H1 (cell line): ENCODE results near the gene ERP29. TPM values are rescaled to one million over a fixed set of nuclear protein-coding genes. Genes with fewer than 3 reads are reported as not detected.

ENCODE experiments used
- CTCF ChIA-PET: fragments of 300-600 bp; sonication (Branson Sonifier 250); formaldehyde crosslinking; loops from one replicate; lab custom pipeline; 2021; ENCODE audit not compliant: partially characterized antibody; lab: Charles Lee
- POLR2A ChIA-PET: fragments of 300-600 bp; sonication (Branson Sonifier 250); formaldehyde crosslinking; loops from one replicate; lab custom pipeline; 2021; ENCODE audit warnings: inconsistent platforms; ENCODE audit not compliant: partially characterized antibody; lab: Charles Lee
- DNase-seq, 2 experiments: peaks; one replicate each; pipeline versions ENCODE4 v3.0.0 to v3.0.0-alpha.2; 2010 to 2022; ENCODE audit warnings: low spot score in 2 of 2, low read depth in 1 of 2, mixed read lengths in 1 of 2
- FAIRE-seq: peaks from 2 replicates; lab custom pipeline; 2011; peaks lifted over from hg19 to GRCh38; lab: Jason Lieb, UNC
- H2AFZ ChIP-seq: 2 replicates; pipeline ENCODE4 v1.8.1; 2012; ENCODE audit warnings: low read length, inconsistent platforms
- H2AK5ac ChIP-seq: 2 replicates; pipeline ENCODE4 v1.6.1; 2013; ENCODE audit warnings: low read depth, low read length
- H2BK120ac ChIP-seq: replicated peaks from 2 replicates; pipeline ENCODE3; 2013; ENCODE audit warnings: low read depth, low read length, inconsistent platforms
- H2BK12ac ChIP-seq: 2 replicates; pipeline ENCODE4 v1.6.1; 2013; ENCODE audit warnings: low read depth, low read length
- H2BK15ac ChIP-seq: 2 replicates; pipeline ENCODE4 v1.6.1; 2013; ENCODE audit warnings: low read length
- H2BK20ac ChIP-seq: 2 replicates; pipeline ENCODE4 v1.6.1; 2013; ENCODE audit warnings: low read length
- H2BK5ac ChIP-seq: 2 replicates; pipeline ENCODE4 v1.6.1; 2013; ENCODE audit warnings: low read depth, low read length
- H3K14ac ChIP-seq: 2 replicates; pipeline ENCODE4 v1.6.1; 2013; ENCODE audit warnings: inconsistent platforms; ENCODE audit not compliant: insufficient read length
- H3K18ac ChIP-seq: 2 replicates; pipeline ENCODE4 v1.6.1; 2013; ENCODE audit warnings: low read length; ENCODE audit errors: extremely low read depth
- H3K23ac ChIP-seq: 2 replicates; pipeline ENCODE4 v1.6.1; 2013; ENCODE audit warnings: inconsistent platforms; ENCODE audit not compliant: insufficient read length
- H3K23me2 ChIP-seq: 2 replicates; pipeline ENCODE4 v1.6.1; 2013; ENCODE audit warnings: low read depth, low read length
- H3K27ac ChIP-seq: 2 replicates; pipeline ENCODE4 v1.6.1; 2011; ENCODE audit warnings: low read depth, low read length, inconsistent platforms
- H3K27me3 ChIP-seq, 4 experiments: replicated peaks in 1 of 4; 1 replicate in 1 of 4; 2 replicates in 3 of 4; pipeline versions ENCODE4 v1.6.1 to v1.8.1; 2011 to 2013; ENCODE audit warnings: low read length in 3 of 4, mild to moderate bottlenecking in 3 of 4, inconsistent platforms in 2 of 4, mixed read lengths in 2 of 4, moderate library complexity in 1 of 4; ENCODE audit not compliant: control insufficient read depth in 3 of 4, insufficient read depth in 3 of 4; ENCODE audit errors: extremely low read depth in 1 of 4
- H3K36me3 ChIP-seq, 4 experiments: 2 replicates each; pipeline versions ENCODE4 v1.6.1 to v1.8.1; 2011 to 2013; ENCODE audit warnings: mild to moderate bottlenecking in 4 of 4, low read length in 3 of 4, moderate library complexity in 2 of 4, control low read depth in 1 of 4, inconsistent platforms in 1 of 4; ENCODE audit not compliant: insufficient read depth in 4 of 4, control insufficient read depth in 2 of 4
- H3K4ac ChIP-seq: replicated peaks from 2 replicates; pipeline ENCODE3; 2013; ENCODE audit warnings: low read length, low read depth, mixed read lengths, inconsistent platforms; ENCODE audit not compliant: insufficient read length
- H3K4me1 ChIP-seq, 4 experiments: replicated peaks in 1 of 4; 1 replicate in 1 of 4; 2 replicates in 3 of 4; pipeline versions ENCODE4 v1.6.1 to v1.8.1; 2011 to 2013; ENCODE audit warnings: low read length in 3 of 4, inconsistent platforms in 2 of 4, mixed read lengths in 1 of 4; ENCODE audit not compliant: insufficient read depth in 4 of 4, control insufficient read depth in 3 of 4
- H3K4me2 ChIP-seq, 2 experiments: 2 replicates each; pipeline versions ENCODE4 v1.6.1 to v1.8.1; 2011 to 2013; ENCODE audit warnings: low read depth in 2 of 2, low read length in 2 of 2, control low read depth in 1 of 2, inconsistent platforms in 1 of 2, mild to moderate bottlenecking in 1 of 2; ENCODE audit not compliant: insufficient read depth in 1 of 2
- H3K4me3 ChIP-seq, 4 experiments: fragments of 200-600, 300-600 bp in 1 of 4; sonication (generic), shearing (Covaris generic), sonication (Bioruptor Twin) in 1 of 4; 2 replicates each; pipeline versions ENCODE4 v1.5.1 to v1.8.1; 2011 to 2016; ENCODE audit warnings: low read length in 4 of 4, low read depth in 3 of 4, control low read depth in 2 of 4, inconsistent platforms in 2 of 4, mild to moderate bottlenecking in 2 of 4, mixed read lengths in 1 of 4, moderate library complexity in 1 of 4; ENCODE audit not compliant: insufficient read depth in 2 of 4; ENCODE audit errors: extremely low read depth in 1 of 4
- H3K56ac ChIP-seq: replicated peaks from 2 replicates; pipeline ENCODE3; 2013; ENCODE audit warnings: low read depth, mild to moderate bottlenecking, mixed read lengths, low read length, inconsistent platforms; ENCODE audit not compliant: insufficient read length
- H3K79me1 ChIP-seq: 2 replicates; pipeline ENCODE4 v1.6.1; 2013; ENCODE audit warnings: low read depth, low read length, control low read depth
- H3K79me2 ChIP-seq, 2 experiments: 2 replicates each; pipeline versions ENCODE4 v1.6.1 to v1.8.1; 2012 to 2013; ENCODE audit warnings: low read length in 2 of 2, mild to moderate bottlenecking in 2 of 2, inconsistent platforms in 1 of 2; ENCODE audit not compliant: insufficient read depth in 2 of 2, control insufficient read depth in 1 of 2
- H3K9ac ChIP-seq, 4 experiments: replicated peaks in 1 of 4; 1 replicate in 1 of 4; 2 replicates in 3 of 4; pipeline versions ENCODE4 v1.6.1 to v1.8.1; 2011 to 2013; ENCODE audit warnings: low read depth in 3 of 4, low read length in 3 of 4, control low read depth in 2 of 4, mild to moderate bottlenecking in 2 of 4, moderate library complexity in 2 of 4, inconsistent platforms in 1 of 4; ENCODE audit errors: extremely low read depth in 1 of 4
- H3K9me3 ChIP-seq, 2 experiments: 2 replicates each; pipeline versions ENCODE4 v1.6.1 to v1.8.1; 2012 to 2013; ENCODE audit warnings: mild to moderate bottlenecking in 2 of 2, moderate library complexity in 2 of 2, control low read depth in 1 of 2, inconsistent platforms in 1 of 2, low read depth in 1 of 2, low read length in 1 of 2, mixed read lengths in 1 of 2; ENCODE audit not compliant: insufficient read depth in 2 of 2
- H4K20me1 ChIP-seq, 2 experiments: replicated peaks in 1 of 2; 2 replicates each; pipeline versions ENCODE3 to v1.8.1; 2011 to 2013; ENCODE audit warnings: inconsistent platforms in 2 of 2, low read length in 2 of 2, mild to moderate bottlenecking in 1 of 2; ENCODE audit not compliant: insufficient read depth in 2 of 2, control insufficient read depth in 1 of 2
- H4K5ac ChIP-seq: 2 replicates; pipeline ENCODE4 v1.6.1; 2013; ENCODE audit warnings: low read length, low read depth, mixed read lengths, inconsistent platforms; ENCODE audit not compliant: insufficient read length
- H4K8ac ChIP-seq: 2 replicates; pipeline ENCODE4 v1.8.0; 2013; ENCODE audit warnings: mild to moderate bottlenecking, moderate library complexity, low read length, inconsistent platforms; ENCODE audit not compliant: insufficient read depth; ENCODE audit errors: extremely low read depth
- H4K91ac ChIP-seq: replicated peaks from 2 replicates; pipeline ENCODE3; 2013; ENCODE audit warnings: low read length, mixed read lengths, inconsistent platforms; ENCODE audit not compliant: insufficient read length
- CHD1 ChIP-seq: IDR thresholded peaks from 2 replicates; pipeline ENCODE4 v1.6.1; 2012; ENCODE audit warnings: low read depth, low read length, improper control_type of control experiment
- CREB1 ChIP-seq: IDR thresholded peaks from 2 replicates; pipeline ENCODE4 v1.6.1; 2012; ENCODE audit warnings: inconsistent platforms
- KDM4A ChIP-seq: IDR thresholded peaks from one replicate; pipeline ENCODE4 v1.7.1; 2012; ENCODE audit warnings: low read depth, mild to moderate bottlenecking, moderate library complexity, low read length, inconsistent platforms; ENCODE audit not compliant: severe bottlenecking
- SAP30 ChIP-seq: fragments of 300-600 bp; sonication (generic); IDR thresholded peaks from 2 replicates; pipeline ENCODE4 v1.7.1; 2012; ENCODE audit warnings: low read length, moderate library complexity, mild to moderate bottlenecking, inconsistent platforms; ENCODE audit not compliant: insufficient read depth, insufficient replicate concordance
- TCF12 ChIP-seq: IDR thresholded peaks from 2 replicates; pipeline ENCODE4 v1.6.1; 2011; ENCODE audit warnings: low read depth, mild to moderate bottlenecking, low read length
- WGBS, 2 experiments: shearing (Covaris generic) in 1 of 2; methylation state at CpG; one replicate each; pipeline versions ENCODE4 v1.1.6 to v1.1.7; 2013 to 2015; ENCODE audit warnings: low lambda C conversion rate in 2 of 2, mixed read lengths in 2 of 2, inconsistent platforms in 1 of 2, low coverage in 1 of 2, missing lambda C conversion rate in 1 of 2; ENCODE audit not compliant: insufficient replicate concordance in 2 of 2, insufficient coverage in 1 of 2, insufficient read length in 1 of 2; ENCODE audit errors: extremely low coverage in 1 of 2, missing lambda C conversion rate in 1 of 2; 5-methylcytosine and 5-hydroxymethylcytosine counted together
- polyA plus RNA-seq, 7 experiments: library from polyadenylated mRNA; depleted of rRNA in 3 of 7; stranded (reverse) in 5 of 7; unstranded in 2 of 7; fragments of >200 nt in 5 of 7; fragments of 200-250 nt in 2 of 7; gene quantifications; 1 replicate in 5 of 7; 2 replicates in 1 of 7; 4 replicates in 1 of 7; pipeline versions ENCODE4 v1.2.1 to v1.2.3, GENCODE V29; 2011 to 2013; ENCODE audit warnings: missing spikeins in 2 of 7, mixed read lengths in 2 of 7
- total RNA-seq: library from RNA; stranded (reverse); fragmentation: NEBNext Ultra II Directional; extraction: Animal tissue kit (Norgen Biotek cat#: 25700); gene quantifications from 2 replicates; pipeline ENCODE4 v1.2.1, GENCODE V29; 2021
- TF ChIP-seq, protein P1 (sequence below): IDR thresholded peaks from 2 replicates; pipeline ENCODE4 v1.6.1; 2012; ENCODE audit warnings: inconsistent platforms

ERP29 gene
- total and polyA plus RNA-seq, 2 of the 8 experiments (the other 6 are each of a cell fraction or from before 2014, with no cell fraction given), result 88.7 to 171 TPM

DNA sequence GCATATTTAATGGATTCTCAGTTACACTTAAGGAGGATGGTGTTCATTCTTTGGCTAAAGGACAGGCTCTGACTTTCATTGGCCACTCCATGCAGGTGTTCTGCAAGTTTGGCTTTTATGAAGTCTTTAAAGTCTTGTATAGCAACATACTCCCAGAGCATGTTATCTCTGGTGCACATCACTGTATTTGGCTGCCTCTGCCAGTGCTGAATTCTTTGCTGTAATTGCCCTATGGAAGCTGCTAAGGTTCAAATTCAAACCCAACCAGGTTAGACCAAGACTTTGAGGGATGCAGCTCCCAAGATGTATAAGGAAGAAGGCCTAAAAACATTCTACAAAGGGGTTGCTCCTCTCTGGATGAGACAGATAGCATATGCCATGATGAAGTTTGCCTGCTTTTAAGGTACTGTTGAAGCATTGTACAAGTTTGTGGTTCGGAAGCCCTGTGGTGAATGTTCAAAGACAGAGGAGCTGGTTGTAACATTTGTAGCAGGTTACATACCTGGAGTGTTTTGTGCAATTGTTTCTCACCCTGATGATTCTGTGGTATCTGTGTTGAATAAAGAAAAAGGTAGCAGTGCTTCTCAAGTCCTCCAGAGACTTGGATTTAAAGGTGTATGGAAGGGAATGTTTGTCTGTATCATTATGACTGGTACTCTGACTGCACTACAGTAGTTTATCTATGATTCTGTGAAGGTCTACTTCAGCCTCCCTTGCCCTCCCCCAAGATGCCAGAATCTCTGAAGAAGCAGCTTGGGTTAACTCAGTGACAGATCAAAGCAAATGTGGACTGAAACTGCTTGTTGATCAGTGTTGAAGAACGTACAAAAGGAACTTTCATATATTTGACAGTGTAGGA is 19.7 kb upstream of the ERP29 start:
- WGBS, 2 experiments, result 89% methylated on average over 2 of the region's 2 CpGs; no CpG with 5 or more reads in 1 of the 2 experiments
- Histone ChIP-seq H3K9ac (no peak overlapping the region), H2BK20ac (no peak overlapping the region), H3K4me1 (no peaks in the 10 kb centered on the region), H2BK15ac (no peak overlapping the region), H2AK5ac (no peak overlapping the region), H2BK5ac (no peak overlapping the region), H3K4me3 (no peak overlapping the region), H4K91ac (no peak overlapping the region), H3K27me3 (no peaks in the 10 kb centered on the region), H3K56ac (no peak overlapping the region), H3K36me3 (no peaks in the 10 kb centered on the region), H2AFZ (no peak overlapping the region), H3K4ac (no peak overlapping the region), H2BK12ac (no peak overlapping the region), H3K27ac (no peak overlapping the region), H4K20me1 (no peaks in the 10 kb centered on the region)
- ChIA-PET POLR2A (interaction anchor here (1.2 to 3.4 kb wide), 2 partner anchors 10 to 20 kb away, joined by 6 to 20 read pairs; partner anchors contain the start of genes ERP29 and TMEM116), CTCF (interaction anchor here (0.9 kb wide), 1 partner anchor 11 kb away, joined by 3 read pairs; no protein-coding TSS in a partner anchor)
- DNase-seq, result no peak
- TF ChIP-seq CREB1, result no peak
- no peak for TF ChIP-seq TCF12
- TF ChIP-seq, protein P1, sequence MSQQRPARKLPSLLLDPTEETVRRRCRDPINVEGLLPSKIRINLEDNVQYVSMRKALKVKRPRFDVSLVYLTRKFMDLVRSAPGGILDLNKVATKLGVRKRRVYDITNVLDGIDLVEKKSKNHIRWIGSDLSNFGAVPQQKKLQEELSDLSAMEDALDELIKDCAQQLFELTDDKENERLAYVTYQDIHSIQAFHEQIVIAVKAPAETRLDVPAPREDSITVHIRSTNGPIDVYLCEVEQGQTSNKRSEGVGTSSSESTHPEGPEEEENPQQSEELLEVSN, result no peak
- no peak for TF ChIP-seq CHD1
- no peak for TF ChIP-seq SAP30
- TF ChIP-seq KDM4A, result no peak
- TF ChIP-seq, all 59 proteins: peak for 0
- Histone ChIP-seq H3K4me2 (no peak overlapping the region), H3K79me2 (no peaks in the 10 kb centered on the region), H2BK120ac (no peak overlapping the region), H3K23ac (no peak overlapping the region), H3K79me1 (no peaks in the 10 kb centered on the region), H4K8ac (no peak overlapping the region), H3K9me3 (no peaks in the 10 kb centered on the region), H4K5ac (no peak overlapping the region), H3K18ac (no peak overlapping the region), H3K23me2 (no peaks in the 10 kb centered on the region), H3K14ac (no peak overlapping the region)
- no peak for FAIRE-seq
